ENCODE data around the gene TMEM120B.
"Not testable (repeated sequence)": the region's sequence is repeated elsewhere in the genome, so short reads cannot be mapped to it uniquely, and the experiment has no call there.

Gene TMEM120B

GRCh38 chr12:121790785-121791184 is 78.2 kb downstream of the TMEM120B start:
- Histone ChIP-seq H3K4me1 (ENCODE audit: control insufficient read depth in 2 of 2, insufficient read depth in 2 of 2, low read length in 2 of 2) (peaks cover 40 to 62% of the 10 kb centered on the region in 2 donors), H3K9ac (ENCODE audit: low read depth in 1 of 2, low read length in 2 of 2) (peak overlapping the region; percentile 40 to 68), H3K4me3 (ENCODE audit: low read length in 2 of 2) (peak overlapping the region in 1 of 2 donors; percentile 58), H3K27ac (ENCODE audit: low read depth in 2 of 2, low read length in 2 of 2) (peak overlapping the region in 1 of 2 donors; percentile 89)
- not testable (repeated sequence) for H3K9me3 ChIP-seq (ENCODE audit: control insufficient read depth in 2 of 2, low read length in 2 of 2); H3K36me3 ChIP-seq (ENCODE audit: control insufficient read depth in 2 of 2, insufficient read depth in 2 of 2, low read length in 2 of 2); H3K27me3 ChIP-seq (ENCODE audit: control insufficient read depth in 2 of 2, insufficient read depth in 2 of 2, low read length in 2 of 2)

- Histone ChIP-seq H3K9me3 (ENCODE audit: control insufficient read depth in 2 of 2, low read length in 2 of 2) (no peaks in the 10 kb centered on the region), H3K27me3 (ENCODE audit: control insufficient read depth in 2 of 2, insufficient read depth in 2 of 2, low read length in 2 of 2) (no peaks in the 10 kb centered on the region), H3K4me3 (ENCODE audit: low read length in 2 of 2) (peak overlapping the region; percentile 64 to 79), H3K36me3 (ENCODE audit: control insufficient read depth in 2 of 2, insufficient read depth in 2 of 2, low read length in 2 of 2) (peaks cover 0 to 8% of the 10 kb centered on the region in 2 donors), H3K4me1 (ENCODE audit: control insufficient read depth in 2 of 2, insufficient read depth in 2 of 2, low read length in 2 of 2) (peaks cover 49 to 68% of the 10 kb centered on the region in 2 donors), H3K27ac (ENCODE audit: low read depth in 2 of 2, low read length in 2 of 2) (peak overlapping the region; percentile 76 to 91), H3K9ac (ENCODE audit: low read depth in 1 of 2, low read length in 2 of 2) (peak overlapping the region; percentile 74 to 79)
Measured at GRCh38 chr12:121791671-121792551, 79.4 kb downstream of the TMEM120B start.

- Histone ChIP-seq H3K27ac (ENCODE audit: low read depth in 2 of 2, low read length in 2 of 2) (peak overlapping the region; percentile 76 to 91), H3K9me3 (ENCODE audit: control insufficient read depth in 2 of 2, low read length in 2 of 2) (no peaks in the 10 kb centered on the region), H3K36me3 (ENCODE audit: control insufficient read depth in 2 of 2, insufficient read depth in 2 of 2, low read length in 2 of 2) (peaks cover 0 to 8% of the 10 kb centered on the region in 2 donors), H3K9ac (ENCODE audit: low read depth in 1 of 2, low read length in 2 of 2) (peak overlapping the region; percentile 74 to 79), H3K27me3 (ENCODE audit: control insufficient read depth in 2 of 2, insufficient read depth in 2 of 2, low read length in 2 of 2) (no peaks in the 10 kb centered on the region), H3K4me3 (ENCODE audit: low read length in 2 of 2) (peak overlapping the region; percentile 64 to 79), H3K4me1 (ENCODE audit: control insufficient read depth in 2 of 2, insufficient read depth in 2 of 2, low read length in 2 of 2) (peaks cover 55 to 72% of the 10 kb centered on the region in 2 donors)
Measured at GRCh38 chr12:121792607-121793439, 80.3 kb downstream of the TMEM120B start.

GRCh38 chr12:121793440-121793837 is 80.9 kb downstream of the TMEM120B start, which contains the start of gene RHOF:
Gene RHOF (minus strand): TSS chr12:121793688. CDS start chr12:121793633, 55 bp downstream.
- Histone ChIP-seq H3K4me1 (ENCODE audit: control insufficient read depth in 2 of 2, insufficient read depth in 2 of 2, low read length in 2 of 2) (peaks cover 61 to 78% of the 10 kb centered on the region in 2 donors), H3K27ac (ENCODE audit: low read depth in 2 of 2, low read length in 2 of 2) (peak within 1 kb of the TSS; percentile 87 to 91), H3K9me3 (ENCODE audit: control insufficient read depth in 2 of 2, low read length in 2 of 2) (no peaks in the 10 kb centered on the region), H3K4me3 (ENCODE audit: low read length in 2 of 2) (peak within 1 kb of the TSS; percentile 64 to 79), H3K9ac (ENCODE audit: low read depth in 1 of 2, low read length in 2 of 2) (peak within 1 kb of the TSS; percentile 74 to 79), H3K27me3 (ENCODE audit: control insufficient read depth in 2 of 2, insufficient read depth in 2 of 2, low read length in 2 of 2) (no peaks in the 10 kb centered on the region), H3K36me3 (ENCODE audit: control insufficient read depth in 2 of 2, insufficient read depth in 2 of 2, low read length in 2 of 2) (peaks cover 0 to 8% of the 10 kb centered on the region in 2 donors)

GRCh38 chr12:121793838-121794533 is 81.4 kb downstream of the TMEM120B start:
- Histone ChIP-seq H3K27me3 (ENCODE audit: control insufficient read depth in 2 of 2, insufficient read depth in 2 of 2, low read length in 2 of 2) (no peaks in the 10 kb centered on the region), H3K9ac (ENCODE audit: low read depth in 1 of 2, low read length in 2 of 2) (peak overlapping the region; percentile 65 to 74), H3K27ac (ENCODE audit: low read depth in 2 of 2, low read length in 2 of 2) (peak overlapping the region; percentile 87 to 91), H3K4me3 (ENCODE audit: low read length in 2 of 2) (peak overlapping the region; percentile 64 to 79), H3K36me3 (ENCODE audit: control insufficient read depth in 2 of 2, insufficient read depth in 2 of 2, low read length in 2 of 2) (peaks cover 0 to 8% of the 10 kb centered on the region in 2 donors), H3K4me1 (ENCODE audit: control insufficient read depth in 2 of 2, insufficient read depth in 2 of 2, low read length in 2 of 2) (peaks cover 64 to 79% of the 10 kb centered on the region in 2 donors), H3K9me3 (ENCODE audit: control insufficient read depth in 2 of 2, low read length in 2 of 2) (no peaks in the 10 kb centered on the region)

GRCh38 chr12:121794534-121795033 is 82.0 kb downstream of the TMEM120B start:
- Histone ChIP-seq H3K4me1 (ENCODE audit: control insufficient read depth in 2 of 2, insufficient read depth in 2 of 2, low read length in 2 of 2) (peaks cover 65 to 80% of the 10 kb centered on the region in 2 donors), H3K36me3 (ENCODE audit: control insufficient read depth in 2 of 2, insufficient read depth in 2 of 2, low read length in 2 of 2) (peaks cover 0 to 8% of the 10 kb centered on the region in 2 donors), H3K4me3 (ENCODE audit: low read length in 2 of 2) (peak overlapping the region; percentile 47 to 62), H3K9me3 (ENCODE audit: control insufficient read depth in 2 of 2, low read length in 2 of 2) (no peaks in the 10 kb centered on the region), H3K27me3 (ENCODE audit: control insufficient read depth in 2 of 2, insufficient read depth in 2 of 2, low read length in 2 of 2) (no peaks in the 10 kb centered on the region), H3K9ac (ENCODE audit: low read depth in 1 of 2, low read length in 2 of 2) (peak overlapping the region; percentile 65 to 74), H3K27ac (ENCODE audit: low read depth in 2 of 2, low read length in 2 of 2) (peak overlapping the region; percentile 87 to 88)

GRCh38 chr12:121795034-121795968 is 82.7 kb downstream of the TMEM120B start:
- no peaks in the 10 kb centered on the region for H3K9me3 ChIP-seq (ENCODE audit: control insufficient read depth in 2 of 2, low read length in 2 of 2)
- H3K4me3 ChIP-seq (ENCODE audit: low read length in 2 of 2): peak overlapping the region in 1 of 2 donors; percentile 62
- peak overlapping the region; percentile 65 to 74 for H3K9ac ChIP-seq (ENCODE audit: low read depth in 1 of 2, low read length in 2 of 2)
- peak overlapping the region; percentile 87 to 88 for H3K27ac ChIP-seq (ENCODE audit: low read depth in 2 of 2, low read length in 2 of 2)
- peaks cover 62 to 78% of the 10 kb centered on the region in 2 donors for H3K4me1 ChIP-seq (ENCODE audit: control insufficient read depth in 2 of 2, insufficient read depth in 2 of 2, low read length in 2 of 2)
- H3K36me3 ChIP-seq (ENCODE audit: control insufficient read depth in 2 of 2, insufficient read depth in 2 of 2, low read length in 2 of 2): peaks cover 0 to 8% of the 10 kb centered on the region in 2 donors
- no peaks in the 10 kb centered on the region for H3K27me3 ChIP-seq (ENCODE audit: control insufficient read depth in 2 of 2, insufficient read depth in 2 of 2, low read length in 2 of 2)

- Histone ChIP-seq H3K9me3 (ENCODE audit: control insufficient read depth in 2 of 2, low read length in 2 of 2) (no peaks in the 10 kb centered on the region), H3K27me3 (ENCODE audit: control insufficient read depth in 2 of 2, insufficient read depth in 2 of 2, low read length in 2 of 2) (no peaks in the 10 kb centered on the region), H3K4me1 (ENCODE audit: control insufficient read depth in 2 of 2, insufficient read depth in 2 of 2, low read length in 2 of 2) (peaks cover 56 to 70% of the 10 kb centered on the region in 2 donors), H3K4me3 (ENCODE audit: low read length in 2 of 2) (peak overlapping the region; percentile 87 to 90), H3K36me3 (ENCODE audit: control insufficient read depth in 2 of 2, insufficient read depth in 2 of 2, low read length in 2 of 2) (peaks cover 0 to 8% of the 10 kb centered on the region in 2 donors), H3K27ac (ENCODE audit: low read depth in 2 of 2, low read length in 2 of 2) (peak overlapping the region; percentile 100), H3K9ac (ENCODE audit: low read depth in 1 of 2, low read length in 2 of 2) (peak overlapping the region; percentile 54 to 96)
Measured at GRCh38 chr12:121796855-121797751, 84.6 kb downstream of the TMEM120B start.
